SK-N-SH (cell line): ENCODE measurements around the gene CD34. TPM values are rescaled to one million over a fixed set of nuclear protein-coding genes. Genes with fewer than 3 reads are reported as not detected.
A peak's percentile ranks its signal among the peaks of the same experiment; 100 is the strongest.

Experiments
- CTCF ChIA-PET: fragments of 300-600, 350-600 bp; formaldehyde crosslinking; extraction: SDS; loops from one replicate; lab custom pipeline; 2021; lab: Yijun Ruan, JAX
- POLR2A ChIA-PET: fragments of 350-600 bp; sonication (Branson Sonifier 250); formaldehyde crosslinking; extraction: SDS; loops from one replicate; lab custom pipeline; 2020; ENCODE audit warnings: antibody characterized with exemption, inconsistent platforms; lab: Yijun Ruan, JAX
- DNase-seq: peaks from one replicate; pipeline ENCODE4 v3.0.0; 2012
- H2AFZ ChIP-seq: fragments of 200-600 bp; sonication (generic); 2 replicates; pipeline ENCODE4 v1.8.1; 2016; ENCODE audit warnings: antibody characterized with exemption, mild to moderate bottlenecking, low read depth
- H3F3A ChIP-seq: fragments of 200-600 bp; sonication (generic); replicated peaks from 2 replicates; pipeline ENCODE3; 2016; ENCODE audit warnings: antibody characterized with exemption, mild to moderate bottlenecking; ENCODE audit not compliant: insufficient read depth
- H3K27ac ChIP-seq, 2 experiments: fragments of 200-500 bp in 1 of 2; fragments of 200-600 bp in 1 of 2; sonication (Bioruptor generic) in 1 of 2; sonication (generic), shearing (Covaris generic) in 1 of 2; 2 replicates each; pipeline versions ENCODE4 v1.5.1 to v1.6.1; 2014 to 2016; ENCODE audit warnings: low read depth in 2 of 2, inconsistent platforms in 1 of 2, low read length in 1 of 2, mild to moderate bottlenecking in 1 of 2, mixed read lengths in 1 of 2
- H3K27me3 ChIP-seq: fragments of 200-600 bp; sonication (generic), shearing (Covaris generic); 2 replicates; pipeline ENCODE4 v1.6.1; 2016; ENCODE audit warnings: mixed run types; ENCODE audit not compliant: insufficient read depth
- H3K36me3 ChIP-seq, 2 experiments: fragments of 200-500 bp in 1 of 2; fragments of 200-600 bp in 1 of 2; sonication (Bioruptor generic) in 1 of 2; sonication (generic) in 1 of 2; replicated peaks in 1 of 2; 2 replicates each; pipeline versions ENCODE3 to v1.5.1; 2014 to 2016; ENCODE audit warnings: low read length in 1 of 2, mild to moderate bottlenecking in 1 of 2; ENCODE audit not compliant: insufficient read depth in 2 of 2, control insufficient read depth in 1 of 2
- H3K4me1 ChIP-seq, 2 experiments: fragments of 200-500 bp in 1 of 2; fragments of 200-600 bp in 1 of 2; sonication (Bioruptor generic) in 1 of 2; sonication (generic), shearing (Covaris generic) in 1 of 2; 2 replicates each; pipeline versions ENCODE4 v1.5.1 to v1.6.1; 2014 to 2016; ENCODE audit warnings: low read depth in 1 of 2, low read length in 1 of 2, mixed run types in 1 of 2; ENCODE audit not compliant: insufficient read depth in 2 of 2, control insufficient read depth in 1 of 2
- H3K4me2 ChIP-seq: fragments of 200-600 bp; sonication (generic), shearing (Covaris generic); 2 replicates; pipeline ENCODE4 v1.6.1; 2017; ENCODE audit warnings: mixed run types
- H3K4me3 ChIP-seq, 2 experiments: fragments of 200-500 bp in 1 of 2; fragments of 200-600 bp in 1 of 2; sonication (Bioruptor generic) in 1 of 2; sonication (generic), shearing (Covaris generic) in 1 of 2; 2 replicates each; pipeline versions ENCODE4 v1.5.1 to v1.8.1; 2014 to 2016; ENCODE audit warnings: low read depth in 2 of 2, inconsistent platforms in 1 of 2, low read length in 1 of 2, mild to moderate bottlenecking in 1 of 2, mixed read lengths in 1 of 2, moderate library complexity in 1 of 2
- H3K79me2 ChIP-seq: fragments of 200-600 bp; sonication (generic); 2 replicates; pipeline ENCODE4 v1.8.1; 2017; ENCODE audit warnings: mild to moderate bottlenecking; ENCODE audit not compliant: insufficient read depth
- H3K9ac ChIP-seq: fragments of 200-600 bp; sonication (generic); 2 replicates; pipeline ENCODE4 v1.6.1; 2017; ENCODE audit warnings: mixed run types
- H3K9me2 ChIP-seq: fragments of 200-600 bp; sonication (generic); 2 replicates; pipeline ENCODE4 v1.6.1; 2017; ENCODE audit warnings: mixed run types
- H3K9me3 ChIP-seq: fragments of 200-600 bp; sonication (generic); 2 replicates; pipeline ENCODE4 v1.6.1; 2017; ENCODE audit warnings: mixed run types, mild to moderate bottlenecking, moderate library complexity
- H4K20me1 ChIP-seq: fragments of 200-600 bp; sonication (generic); 2 replicates; pipeline ENCODE4 v1.6.1; 2017; ENCODE audit warnings: mild to moderate bottlenecking, mixed run types; ENCODE audit not compliant: insufficient read depth
- ELF1 ChIP-seq: IDR thresholded peaks from 2 replicates; pipeline ENCODE4 v1.4.0; 2012
- GABPA ChIP-seq: IDR thresholded peaks from 2 replicates; pipeline ENCODE4 v1.4.0; 2012; ENCODE audit warnings: low read depth, mild to moderate bottlenecking
- MEF2A ChIP-seq: IDR thresholded peaks from 2 replicates; pipeline ENCODE4 v1.4.0; 2012; ENCODE audit warnings: low read depth, borderline replicate concordance
- MXI1 ChIP-seq: IDR thresholded peaks from 2 replicates; pipeline ENCODE4 v1.6.1; 2012; ENCODE audit warnings: mild to moderate bottlenecking, low read depth, low read length, improper control_type of control experiment
- POLR2AphosphoS5 ChIP-seq: IDR thresholded peaks from 2 replicates; pipeline ENCODE4 v1.6.1; 2012; ENCODE audit warnings: low read depth, low read length
- RFX5 ChIP-seq: IDR thresholded peaks from 2 replicates; pipeline ENCODE4 v1.6.1; 2012; ENCODE audit warnings: mild to moderate bottlenecking, improper control_type of control experiment, low read length
- SIN3A ChIP-seq: IDR thresholded peaks from 2 replicates; pipeline ENCODE4 v1.6.1; 2012; ENCODE audit warnings: low read depth, mild to moderate bottlenecking, low read length, moderate library complexity, borderline replicate concordance
- SMC3 ChIP-seq: IDR thresholded peaks from 2 replicates; pipeline ENCODE4 v1.6.1; 2012; ENCODE audit warnings: low read depth, low read length, improper control_type of control experiment
- TCF12 ChIP-seq: IDR thresholded peaks from 2 replicates; pipeline ENCODE4 v1.4.0; 2012
- TEAD4 ChIP-seq: IDR thresholded peaks from 2 replicates; pipeline ENCODE4 v1.4.0; 2012; ENCODE audit warnings: mild to moderate bottlenecking, borderline replicate concordance; ENCODE audit not compliant: insufficient read depth
- WGBS: methylation state at CpG from one replicate; pipeline ENCODE4 v1.1.6; 2017; ENCODE audit warnings: low lambda C conversion rate; 5-methylcytosine and 5-hydroxymethylcytosine counted together
- polyA plus RNA-seq, 3 experiments: library from polyadenylated mRNA; depleted of rRNA; stranded (reverse); fragments of >200 nt; gene quantifications; 2 replicates each; pipeline ENCODE4 v1.2.3, GENCODE V29; 2012
- TF ChIP-seq, protein P1 (sequence below): IDR thresholded peaks from 2 replicates; pipeline ENCODE4 v1.4.0; 2012; ENCODE audit warnings: low read depth, borderline replicate concordance
- TF ChIP-seq, protein P2 (sequence below): fragments of 200-600 bp; sonication (generic); IDR thresholded peaks from 2 replicates; pipeline ENCODE4 v1.6.1; 2017; ENCODE audit warnings: antibody characterized with exemption, mild to moderate bottlenecking, moderate library complexity
- TF ChIP-seq, protein P3 (sequence below): IDR thresholded peaks from 2 replicates; pipeline ENCODE4 v1.4.0; 2012; ENCODE audit warnings: low read depth, borderline replicate concordance
- TF ChIP-seq, protein P4 (sequence below): IDR thresholded peaks from 2 replicates; pipeline ENCODE4; 2012
- TF ChIP-seq, protein P5 (sequence below): IDR thresholded peaks from 2 replicates; pipeline ENCODE4 v1.6.1; 2012; ENCODE audit warnings: mild to moderate bottlenecking, low read depth, low read length, moderate library complexity

Gene CD34
- polyA plus RNA-seq, 1 of the 3 experiments (the other 2 are of a cell fraction), result 0.59 TPM

DNA sequence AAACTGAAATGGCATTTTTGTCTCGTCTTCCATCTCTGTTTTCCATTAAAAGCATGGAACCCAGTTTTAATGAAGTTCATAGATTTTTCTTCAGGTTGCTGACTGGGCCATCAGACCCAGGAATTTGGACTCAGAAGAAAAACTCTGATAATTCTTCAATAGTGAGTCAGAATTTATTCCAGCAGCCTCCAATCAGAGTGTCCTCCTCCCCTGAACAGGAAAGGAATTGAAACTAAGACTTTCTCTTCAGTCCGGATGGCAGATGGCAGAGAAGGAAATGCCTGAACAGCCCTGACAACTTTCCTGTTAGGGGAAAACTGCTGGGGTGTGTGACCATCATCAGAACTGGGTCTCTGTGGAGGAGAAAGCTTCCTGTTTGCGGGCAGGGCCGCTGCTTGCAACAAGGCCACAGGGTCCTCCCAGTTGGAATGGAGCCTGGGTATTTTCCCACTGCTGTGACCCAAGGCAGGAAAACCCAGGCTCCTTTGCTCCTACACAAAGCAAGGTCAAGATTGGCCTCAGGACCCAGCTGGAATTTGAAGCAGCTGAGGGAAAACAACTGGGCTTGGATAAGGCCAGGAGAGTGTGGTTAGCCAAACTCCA lies 20.7 kb downstream of the CD34 start (continued):
- TF ChIP-seq, protein P1, sequence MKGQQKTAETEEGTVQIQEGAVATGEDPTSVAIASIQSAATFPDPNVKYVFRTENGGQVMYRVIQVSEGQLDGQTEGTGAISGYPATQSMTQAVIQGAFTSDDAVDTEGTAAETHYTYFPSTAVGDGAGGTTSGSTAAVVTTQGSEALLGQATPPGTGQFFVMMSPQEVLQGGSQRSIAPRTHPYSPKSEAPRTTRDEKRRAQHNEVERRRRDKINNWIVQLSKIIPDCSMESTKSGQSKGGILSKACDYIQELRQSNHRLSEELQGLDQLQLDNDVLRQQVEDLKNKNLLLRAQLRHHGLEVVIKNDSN, result no peak
- TF ChIP-seq SIN3A (no peak), SMC3 (no peak), GABPA (no peak)

DNA sequence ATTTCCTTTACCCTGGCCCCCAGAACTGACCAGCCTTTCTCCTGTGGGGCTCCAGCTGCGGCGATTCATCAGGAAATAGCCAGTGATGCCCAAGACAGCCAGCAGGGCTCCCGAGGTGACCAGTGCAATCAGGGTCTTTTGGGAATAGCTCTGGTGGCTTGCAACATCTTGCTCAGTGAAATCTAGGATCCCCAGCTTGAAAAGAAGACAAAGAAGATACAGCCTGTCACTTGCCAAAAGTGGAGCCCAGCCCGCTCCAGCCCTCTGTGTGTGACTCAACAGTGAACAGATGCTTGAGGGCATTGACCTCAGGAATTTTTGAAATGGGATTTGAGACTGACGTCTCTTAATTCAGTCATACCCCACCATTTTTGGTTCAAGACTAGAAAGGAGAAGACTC lies 22.3 kb downstream of the CD34 start:
- H3K9me2 ChIP-seq, result no peaks in the 10 kb centered on the region
- H3K36me3 ChIP-seq, result no peaks in the 10 kb centered on the region
- H3K4me2 ChIP-seq, result no peak overlapping the region
- H3K27ac ChIP-seq, result no peak overlapping the region
- no peak for TF ChIP-seq TCF12
- TF ChIP-seq, protein P2, sequence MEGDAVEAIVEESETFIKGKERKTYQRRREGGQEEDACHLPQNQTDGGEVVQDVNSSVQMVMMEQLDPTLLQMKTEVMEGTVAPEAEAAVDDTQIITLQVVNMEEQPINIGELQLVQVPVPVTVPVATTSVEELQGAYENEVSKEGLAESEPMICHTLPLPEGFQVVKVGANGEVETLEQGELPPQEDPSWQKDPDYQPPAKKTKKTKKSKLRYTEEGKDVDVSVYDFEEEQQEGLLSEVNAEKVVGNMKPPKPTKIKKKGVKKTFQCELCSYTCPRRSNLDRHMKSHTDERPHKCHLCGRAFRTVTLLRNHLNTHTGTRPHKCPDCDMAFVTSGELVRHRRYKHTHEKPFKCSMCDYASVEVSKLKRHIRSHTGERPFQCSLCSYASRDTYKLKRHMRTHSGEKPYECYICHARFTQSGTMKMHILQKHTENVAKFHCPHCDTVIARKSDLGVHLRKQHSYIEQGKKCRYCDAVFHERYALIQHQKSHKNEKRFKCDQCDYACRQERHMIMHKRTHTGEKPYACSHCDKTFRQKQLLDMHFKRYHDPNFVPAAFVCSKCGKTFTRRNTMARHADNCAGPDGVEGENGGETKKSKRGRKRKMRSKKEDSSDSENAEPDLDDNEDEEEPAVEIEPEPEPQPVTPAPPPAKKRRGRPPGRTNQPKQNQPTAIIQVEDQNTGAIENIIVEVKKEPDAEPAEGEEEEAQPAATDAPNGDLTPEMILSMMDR, result peak; percentile 23; the same call in 1 of the 2 replicates
- no peaks in the 10 kb centered on the region for H3K79me2 ChIP-seq
- H2AFZ ChIP-seq, result no peak overlapping the region
- H3K9me3 ChIP-seq, result no peaks in the 10 kb centered on the region
- no peak overlapping the region for H3K9ac ChIP-seq
- CTCF ChIA-PET, result interaction anchor here (1.1 to 7.9 kb wide), 5 partner anchors 8 to 175 kb away, joined by 3 to 181 read pairs (median 96); no protein-coding TSS in a partner anchor
- no peaks in the 10 kb centered on the region for H3K27me3 ChIP-seq
- H3K4me1 ChIP-seq, result peaks cover 17% of the 10 kb centered on the region in 2 experiments
- DNase-seq, result no peak
- POLR2A ChIA-PET, result no interaction called here
- no peaks in the 10 kb centered on the region for H4K20me1 ChIP-seq
- H3F3A ChIP-seq, result peaks cover 16% of the 10 kb centered on the region
- H3K4me3 ChIP-seq, result no peak overlapping the region
- 77% methylated on average over 4 of the region's 5 CpGs for WGBS

DNA sequence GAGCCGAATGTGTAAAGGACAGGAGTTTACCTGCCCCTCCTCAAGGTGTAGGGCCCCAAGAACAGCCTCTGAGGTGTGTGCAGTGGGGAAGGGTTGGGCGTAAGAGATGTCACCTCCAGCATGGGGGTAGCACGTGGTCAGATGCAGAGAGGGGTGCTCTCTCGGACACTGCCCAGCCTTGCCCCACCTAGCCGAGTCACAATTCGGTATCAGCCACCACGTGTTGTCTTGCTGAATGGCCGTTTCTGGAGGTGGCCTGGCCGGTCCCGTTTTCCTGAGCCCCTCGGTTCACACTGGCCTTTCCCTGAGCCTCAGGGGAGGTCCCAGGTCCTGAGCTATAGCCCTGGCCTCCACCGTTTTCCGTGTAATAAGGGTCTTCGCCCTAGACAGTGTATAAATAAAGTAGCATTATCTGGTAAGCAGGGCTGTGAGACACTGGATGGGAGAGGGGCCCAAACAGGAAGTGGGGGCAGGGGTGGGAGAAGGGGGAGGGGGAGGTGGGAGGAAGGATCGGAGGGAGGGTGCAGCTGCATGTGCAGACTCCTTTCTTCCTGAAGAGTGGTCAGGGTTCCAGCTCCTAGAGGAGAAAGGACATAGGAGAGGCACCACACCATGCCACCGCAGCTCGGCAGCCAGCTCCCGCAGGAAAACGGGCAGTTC lies 23.3 kb downstream of the CD34 start:
- POLR2A ChIA-PET, result interaction anchor here (1.6 kb wide), 1 partner anchor 75 kb away, joined by 12 read pairs; no protein-coding TSS in a partner anchor
- no peak for DNase-seq
- peaks cover 17% of the 10 kb centered on the region in 2 experiments for H3K4me1 ChIP-seq
- H4K20me1 ChIP-seq, result no peaks in the 10 kb centered on the region
- WGBS, result 90% methylated on average over 17 of the region's 19 CpGs
- no peaks in the 10 kb centered on the region for H3K36me3 ChIP-seq
- no peaks in the 10 kb centered on the region for H3K9me3 ChIP-seq
- H3F3A ChIP-seq, result peaks cover 16% of the 10 kb centered on the region
- H3K9ac ChIP-seq, result no peak overlapping the region
- H3K4me2 ChIP-seq, result no peak overlapping the region
- H3K9me2 ChIP-seq, result no peaks in the 10 kb centered on the region
- H3K4me3 ChIP-seq, result no peak overlapping the region
- CTCF ChIA-PET, result interaction anchor here (0.7 to 7.9 kb wide), 10 partner anchors 9 to 355 kb away, joined by 3 to 181 read pairs (median 16); no protein-coding TSS in a partner anchor
- no peak overlapping the region for H2AFZ ChIP-seq
- no peaks in the 10 kb centered on the region for H3K27me3 ChIP-seq
- no peaks in the 10 kb centered on the region for H3K79me2 ChIP-seq
- H3K27ac ChIP-seq, result no peak overlapping the region
- TF ChIP-seq, protein P3, sequence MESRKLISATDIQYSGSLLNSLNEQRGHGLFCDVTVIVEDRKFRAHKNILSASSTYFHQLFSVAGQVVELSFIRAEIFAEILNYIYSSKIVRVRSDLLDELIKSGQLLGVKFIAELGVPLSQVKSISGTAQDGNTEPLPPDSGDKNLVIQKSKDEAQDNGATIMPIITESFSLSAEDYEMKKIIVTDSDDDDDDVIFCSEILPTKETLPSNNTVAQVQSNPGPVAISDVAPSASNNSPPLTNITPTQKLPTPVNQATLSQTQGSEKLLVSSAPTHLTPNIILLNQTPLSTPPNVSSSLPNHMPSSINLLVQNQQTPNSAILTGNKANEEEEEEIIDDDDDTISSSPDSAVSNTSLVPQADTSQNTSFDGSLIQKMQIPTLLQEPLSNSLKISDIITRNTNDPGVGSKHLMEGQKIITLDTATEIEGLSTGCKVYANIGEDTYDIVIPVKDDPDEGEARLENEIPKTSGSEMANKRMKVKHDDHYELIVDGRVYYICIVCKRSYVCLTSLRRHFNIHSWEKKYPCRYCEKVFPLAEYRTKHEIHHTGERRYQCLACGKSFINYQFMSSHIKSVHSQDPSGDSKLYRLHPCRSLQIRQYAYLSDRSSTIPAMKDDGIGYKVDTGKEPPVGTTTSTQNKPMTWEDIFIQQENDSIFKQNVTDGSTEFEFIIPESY, result no peak
- TF ChIP-seq RFX5, result no peak
- no peak for TF ChIP-seq TEAD4
- TF ChIP-seq POLR2AphosphoS5, result no peak
- TF ChIP-seq, protein P4, sequence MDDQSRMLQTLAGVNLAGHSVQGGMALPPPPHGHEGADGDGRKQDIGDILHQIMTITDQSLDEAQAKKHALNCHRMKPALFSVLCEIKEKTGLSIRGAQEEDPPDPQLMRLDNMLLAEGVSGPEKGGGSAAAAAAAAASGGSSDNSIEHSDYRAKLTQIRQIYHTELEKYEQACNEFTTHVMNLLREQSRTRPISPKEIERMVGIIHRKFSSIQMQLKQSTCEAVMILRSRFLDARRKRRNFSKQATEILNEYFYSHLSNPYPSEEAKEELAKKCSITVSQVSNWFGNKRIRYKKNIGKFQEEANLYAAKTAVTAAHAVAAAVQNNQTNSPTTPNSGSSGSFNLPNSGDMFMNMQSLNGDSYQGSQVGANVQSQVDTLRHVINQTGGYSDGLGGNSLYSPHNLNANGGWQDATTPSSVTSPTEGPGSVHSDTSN, result no peak
- no peak for TF ChIP-seq ELF1
- TF ChIP-seq MXI1, result no peak
- no peak for TF ChIP-seq MEF2A
- TF ChIP-seq, protein P5, sequence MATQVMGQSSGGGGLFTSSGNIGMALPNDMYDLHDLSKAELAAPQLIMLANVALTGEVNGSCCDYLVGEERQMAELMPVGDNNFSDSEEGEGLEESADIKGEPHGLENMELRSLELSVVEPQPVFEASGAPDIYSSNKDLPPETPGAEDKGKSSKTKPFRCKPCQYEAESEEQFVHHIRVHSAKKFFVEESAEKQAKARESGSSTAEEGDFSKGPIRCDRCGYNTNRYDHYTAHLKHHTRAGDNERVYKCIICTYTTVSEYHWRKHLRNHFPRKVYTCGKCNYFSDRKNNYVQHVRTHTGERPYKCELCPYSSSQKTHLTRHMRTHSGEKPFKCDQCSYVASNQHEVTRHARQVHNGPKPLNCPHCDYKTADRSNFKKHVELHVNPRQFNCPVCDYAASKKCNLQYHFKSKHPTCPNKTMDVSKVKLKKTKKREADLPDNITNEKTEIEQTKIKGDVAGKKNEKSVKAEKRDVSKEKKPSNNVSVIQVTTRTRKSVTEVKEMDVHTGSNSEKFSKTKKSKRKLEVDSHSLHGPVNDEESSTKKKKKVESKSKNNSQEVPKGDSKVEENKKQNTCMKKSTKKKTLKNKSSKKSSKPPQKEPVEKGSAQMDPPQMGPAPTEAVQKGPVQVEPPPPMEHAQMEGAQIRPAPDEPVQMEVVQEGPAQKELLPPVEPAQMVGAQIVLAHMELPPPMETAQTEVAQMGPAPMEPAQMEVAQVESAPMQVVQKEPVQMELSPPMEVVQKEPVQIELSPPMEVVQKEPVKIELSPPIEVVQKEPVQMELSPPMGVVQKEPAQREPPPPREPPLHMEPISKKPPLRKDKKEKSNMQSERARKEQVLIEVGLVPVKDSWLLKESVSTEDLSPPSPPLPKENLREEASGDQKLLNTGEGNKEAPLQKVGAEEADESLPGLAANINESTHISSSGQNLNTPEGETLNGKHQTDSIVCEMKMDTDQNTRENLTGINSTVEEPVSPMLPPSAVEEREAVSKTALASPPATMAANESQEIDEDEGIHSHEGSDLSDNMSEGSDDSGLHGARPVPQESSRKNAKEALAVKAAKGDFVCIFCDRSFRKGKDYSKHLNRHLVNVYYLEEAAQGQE, result no peak
